ENCODE results near the gene SDHC. TPM values are rescaled to one million over a fixed set of nuclear protein-coding genes. Genes with fewer than 3 reads are reported as not detected.

The SDHC gene
- total and polyA plus RNA-seq, 2 donors (not counting 1 experiment from before 2014, with no cell fraction given), result 78.3 to 109 TPM

GRCh38 chr1:161357073-161357472 lies 42.9 kb downstream of the SDHC start:
- Mint-ChIP-seq H3K27me3 (no peaks in the 10 kb centered on the region), H3K4me1 (peaks cover 2% of the 10 kb centered on the region), H3K27ac (no peak overlapping the region), H3K9me3 (ENCODE audit: insufficient read depth) (no peaks in the 10 kb centered on the region), H3K4me3 (no peak overlapping the region)
- ChIA-PET POLR2A (no interaction called here), CTCF (interaction anchor here (1.3 kb wide), 1 partner anchor 146 kb away, joined by 3 read pairs; no protein-coding TSS in a partner anchor)
- Histone ChIP-seq H3K4me2 (replicated peaks; ENCODE audit: low read depth, low read length, poor library complexity, severe bottlenecking) (no peak overlapping the region), H2AFZ (ENCODE audit: insufficient read depth, low read depth, low read length, poor library complexity, severe bottlenecking) (no peak overlapping the region), H3K27ac (ENCODE audit: low read length in 2 of 2) (no peak overlapping the region), H3K79me2 (ENCODE audit: control insufficient read depth, insufficient read depth, low read length) (peaks cover 4% of the 10 kb centered on the region), H3K9ac (ENCODE audit: low read length) (no peak overlapping the region), H3K4me1 (ENCODE audit: control insufficient read depth in 2 of 2, insufficient read depth in 2 of 2, low read length in 2 of 2) (no peaks in the 10 kb centered on the region), H3K27me3 (replicated peaks in 1 of 4; ENCODE audit: control extremely low read depth in 1 of 4, control insufficient read depth in 3 of 4, insufficient read depth in 4 of 4, low read length in 3 of 4) (no peaks in the 10 kb centered on the region), H4K20me1 (ENCODE audit: control insufficient read depth, insufficient read depth, low read length, poor library complexity, severe bottlenecking) (no peaks in the 10 kb centered on the region), H3K9me3 (ENCODE audit: control extremely low read depth in 1 of 3, control insufficient read depth in 2 of 3, insufficient read depth in 1 of 3, low read length in 2 of 3) (no peaks in the 10 kb centered on the region), H3K4me3 (ENCODE audit: control extremely low read depth in 1 of 5, extremely low read depth in 1 of 5, insufficient read depth in 1 of 5, low read depth in 2 of 5, low read length in 4 of 5) (no peak overlapping the region), H3K36me3 (replicated peaks in 1 of 2; ENCODE audit: control extremely low read depth in 1 of 2, control insufficient read depth in 1 of 2, extremely low read depth in 1 of 2, insufficient read depth in 2 of 2, low read length in 1 of 2) (peaks cover 0 to 25% of the 10 kb centered on the region in 2 experiments)
- intact Hi-C loops (cut with micrococcal nuclease), result no loop called here
- WGBS (ENCODE audit: insufficient coverage), result 87% methylated on average over 5 of the region's 8 CpGs
- TF ChIP-seq CTCF (IDR thresholded peaks at IDR 0.05), result no peak
- no peak for TF ChIP-seq EZH2 (IDR thresholded peaks at IDR 0.05; ENCODE audit: borderline replicate concordance, insufficient read depth, low read depth, low read length, poor library complexity, severe bottlenecking)
- no peak for ATAC-seq (ENCODE audit: low read depth)
- DNase-seq, result no peak

- ChIA-PET CTCF (interaction anchor here (1.0 kb wide), 1 partner anchor 8 kb away, joined by 5 read pairs; the partner anchor contains the start of gene CFAP126), POLR2A (interaction anchor here (0.6 kb wide), 1 partner anchor 85 kb away, joined by 3 read pairs; no protein-coding TSS in a partner anchor)
- no peaks in the 10 kb centered on the region for H3K4me1 ChIP-seq (ENCODE audit: control insufficient read depth in 2 of 2, insufficient read depth in 2 of 2, low read length in 2 of 2)
- H3K79me2 ChIP-seq (ENCODE audit: control insufficient read depth, insufficient read depth, low read length), result peaks cover 4% of the 10 kb centered on the region
- no peaks in the 10 kb centered on the region for H4K20me1 ChIP-seq (ENCODE audit: control insufficient read depth, insufficient read depth, low read length, poor library complexity, severe bottlenecking)
- H3K4me1 Mint-ChIP-seq, result peaks cover 2% of the 10 kb centered on the region
- H3K9me3 ChIP-seq (ENCODE audit: control extremely low read depth in 1 of 3, control insufficient read depth in 2 of 3, insufficient read depth in 1 of 3, low read length in 2 of 3), result no peaks in the 10 kb centered on the region
- ATAC-seq (ENCODE audit: low read depth), result no peak
- peaks cover 0 to 39% of the 10 kb centered on the region in 2 experiments for H3K36me3 ChIP-seq (replicated peaks in 1 of 2; ENCODE audit: control extremely low read depth in 1 of 2, control insufficient read depth in 1 of 2, extremely low read depth in 1 of 2, insufficient read depth in 2 of 2, low read length in 1 of 2)
- no peak overlapping the region for H3K27ac ChIP-seq (ENCODE audit: low read length in 2 of 2)
- no peaks in the 10 kb centered on the region for H3K27me3 Mint-ChIP-seq
- no peak overlapping the region for H2AFZ ChIP-seq (ENCODE audit: insufficient read depth, low read depth, low read length, poor library complexity, severe bottlenecking)
- TF ChIP-seq CTCF (IDR thresholded peaks at IDR 0.05), result no peak
- no peak for TF ChIP-seq EZH2 (IDR thresholded peaks at IDR 0.05; ENCODE audit: borderline replicate concordance, insufficient read depth, low read depth, low read length, poor library complexity, severe bottlenecking)
- no peak overlapping the region for H3K27ac Mint-ChIP-seq
- H3K9ac ChIP-seq (ENCODE audit: low read length), result no peak overlapping the region
- H3K4me3 Mint-ChIP-seq, result no peak overlapping the region
- H3K4me2 ChIP-seq (replicated peaks; ENCODE audit: low read depth, low read length, poor library complexity, severe bottlenecking), result no peak overlapping the region
- H3K9me3 Mint-ChIP-seq (ENCODE audit: insufficient read depth), result no peaks in the 10 kb centered on the region
- no peaks in the 10 kb centered on the region for H3K27me3 ChIP-seq (replicated peaks in 1 of 4; ENCODE audit: control extremely low read depth in 1 of 4, control insufficient read depth in 3 of 4, insufficient read depth in 4 of 4, low read length in 3 of 4)
- no peak overlapping the region for H3K4me3 ChIP-seq (ENCODE audit: control extremely low read depth in 1 of 5, extremely low read depth in 1 of 5, insufficient read depth in 1 of 5, low read depth in 2 of 5, low read length in 4 of 5)
- DNase-seq, result no peak
- intact Hi-C loops (cut with micrococcal nuclease), result no loop called here
Measured at GRCh38 chr1:161359291-161359690, 45.1 kb downstream of the SDHC start.

Data from B cell (primary cell).